HUES64 (cell line): Measurements from ENCODE around the gene ARGFX.

Experiments
- H3K27ac ChIP-seq: 2 replicates; pipeline ENCODE4 v1.7.0; 2013; ENCODE audit warnings: low read depth, low read length, inconsistent platforms
- H3K27me3 ChIP-seq: 2 replicates; pipeline ENCODE4 v1.6.1; 2013; ENCODE audit warnings: mild to moderate bottlenecking, low read length; ENCODE audit not compliant: insufficient read depth
- H3K36me3 ChIP-seq: 2 replicates; pipeline ENCODE4 v1.6.1; 2013; ENCODE audit warnings: mild to moderate bottlenecking, low read length; ENCODE audit not compliant: insufficient read depth
- H3K4me1 ChIP-seq: 2 replicates; pipeline ENCODE4 v1.6.1; 2013; ENCODE audit warnings: mild to moderate bottlenecking, low read length, moderate library complexity; ENCODE audit not compliant: insufficient read depth
- H3K4me3 ChIP-seq: 2 replicates; pipeline ENCODE4 v1.5.1; 2013; ENCODE audit warnings: mild to moderate bottlenecking, low read length, moderate library complexity
- H3K9ac ChIP-seq: 2 replicates; pipeline ENCODE4 v1.6.1; 2013; ENCODE audit warnings: mild to moderate bottlenecking, low read depth, low read length
- H3K9me3 ChIP-seq: 2 replicates; pipeline ENCODE4 v1.6.1; 2013; ENCODE audit warnings: low read depth, low read length; ENCODE audit not compliant: insufficient read depth
- WGBS: fragments of 150-250, 120-280 bp; methylation state at CpG from one replicate; pipeline ENCODE4 v1.1.7; 2013; ENCODE audit warnings: missing lambda C conversion rate; 5-methylcytosine and 5-hydroxymethylcytosine counted together

Gene ARGFX

DNA sequence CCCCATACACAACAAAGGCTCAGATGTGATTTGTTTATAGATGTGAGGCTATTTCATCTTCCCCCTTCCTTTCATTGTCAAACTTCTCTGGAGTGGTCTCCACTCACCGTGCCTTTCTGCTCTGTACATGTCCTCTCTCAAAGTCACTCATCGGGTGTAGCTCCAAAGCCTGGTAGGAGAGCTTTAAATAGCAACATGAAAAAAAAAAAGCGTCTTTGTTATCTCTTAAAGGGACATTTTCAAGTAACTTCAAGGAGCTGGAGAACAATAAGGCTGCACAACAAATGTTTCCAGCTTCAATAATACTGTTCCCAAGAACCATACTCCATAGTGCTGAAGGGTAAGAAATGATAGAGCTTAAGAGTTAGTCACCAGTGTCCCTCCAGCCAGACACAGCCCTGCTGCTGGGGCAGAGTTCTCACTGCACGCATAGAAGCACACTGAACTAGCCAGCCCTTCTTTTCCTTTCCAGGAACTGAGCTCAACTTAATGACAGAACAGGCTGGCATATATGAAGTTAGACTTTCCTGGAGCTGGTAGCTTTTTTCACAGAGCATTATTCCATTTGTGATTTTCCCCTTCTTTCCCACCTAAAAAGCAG is 33.6 kb downstream of the ARGFX start:
- Histone ChIP-seq H3K9me3 (no peaks in the 10 kb centered on the region), H3K4me3 (no peak overlapping the region), H3K27me3 (no peaks in the 10 kb centered on the region), H3K9ac (no peak overlapping the region), H3K36me3 (no peaks in the 10 kb centered on the region), H3K27ac (no peak overlapping the region), H3K4me1 (peaks cover 13% of the 10 kb centered on the region)
- 53% methylated on average over 4 of the region's 4 CpGs for WGBS

DNA sequence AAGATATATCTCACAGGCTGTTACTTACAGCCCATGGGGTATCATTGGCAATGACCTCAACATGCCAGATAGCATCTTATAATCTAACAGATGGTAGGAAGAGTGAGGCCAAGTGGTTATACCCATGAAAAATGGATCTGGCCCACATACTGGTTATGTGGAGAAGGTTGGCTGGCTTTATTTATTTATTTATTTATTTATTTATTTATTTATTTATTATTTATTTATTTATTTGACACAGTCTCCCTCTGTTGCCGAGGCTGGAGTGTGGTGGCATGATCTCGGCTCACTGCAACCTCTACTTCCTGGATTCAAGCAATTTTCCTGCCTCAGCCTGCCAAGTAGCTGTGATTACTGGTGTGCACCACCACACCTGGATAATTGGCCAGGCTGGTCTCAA is 37.0 kb downstream of the ARGFX start:
- Histone ChIP-seq H3K9me3 (no peaks in the 10 kb centered on the region), H3K27ac (no peak overlapping the region), H3K4me1 (peaks cover 9% of the 10 kb centered on the region), H3K4me3 (no peak overlapping the region), H3K36me3 (no peaks in the 10 kb centered on the region), H3K27me3 (no peaks in the 10 kb centered on the region), H3K9ac (no peak overlapping the region)
- 95% methylated on average over 2 of the region's 2 CpGs for WGBS

- 92% methylated on average over 3 of the region's 4 CpGs for WGBS
- peaks cover 7% of the 10 kb centered on the region for H3K4me1 ChIP-seq
- no peak overlapping the region for H3K4me3 ChIP-seq
- no peak overlapping the region for H3K9ac ChIP-seq
- H3K36me3 ChIP-seq, result no peaks in the 10 kb centered on the region
- H3K27ac ChIP-seq, result no peak overlapping the region
- no peaks in the 10 kb centered on the region for H3K9me3 ChIP-seq
- no peaks in the 10 kb centered on the region for H3K27me3 ChIP-seq
Observed at GRCh38 chr3:121606106-121606505, 38.4 kb downstream of the ARGFX start.
